Spinal cord (tissue), 10 donors: ENCODE data around the gene NFYC. TPM values are rescaled to one million over a fixed set of nuclear protein-coding genes. Genes with fewer than 3 reads are reported as not detected.

Source experiments
- DNase-seq, 6 donors: peaks; one replicate each; pipeline versions ENCODE4 v3.0.0 to v3.0.0-alpha.2; 2013 to 2015; ENCODE audit warnings: low spot score in 6 of 6, low read depth in 4 of 6
- H3K27ac ChIP-seq: one replicate; pipeline ENCODE4 v1.5.1; 2013; ENCODE audit warnings: low read depth, low read length, control low read depth
- H3K27me3 ChIP-seq: one replicate; pipeline ENCODE4 v1.6.1; 2013; ENCODE audit warnings: low read length; ENCODE audit not compliant: control insufficient read depth, insufficient read depth
- H3K36me3 ChIP-seq: one replicate; pipeline ENCODE4 v1.6.1; 2013; ENCODE audit warnings: low read length; ENCODE audit not compliant: control insufficient read depth, insufficient read depth
- H3K4me1 ChIP-seq: one replicate; pipeline ENCODE4 v1.6.1; 2013; ENCODE audit warnings: low read length; ENCODE audit not compliant: control insufficient read depth, insufficient read depth
- H3K4me3 ChIP-seq: one replicate; pipeline ENCODE4 v1.5.1; 2013; ENCODE audit warnings: low read depth, low read length, control low read depth
- H3K9me3 ChIP-seq: one replicate; pipeline ENCODE4 v1.6.1; 2013; ENCODE audit warnings: low read length; ENCODE audit not compliant: control insufficient read depth, insufficient read depth
- WGBS: methylation state at CpG from one replicate; pipeline ENCODE4 v1.1.5; 2013; ENCODE audit warnings: missing lambda C conversion rate; ENCODE audit not compliant: insufficient coverage; 5-methylcytosine and 5-hydroxymethylcytosine counted together
- polyA plus RNA-seq, 2 donors: library from polyadenylated mRNA; unstranded; fragments of 120-200 nt; gene quantifications; one replicate each; pipeline ENCODE4 v1.2.1, GENCODE V29; 2013; ENCODE audit not compliant: insufficient read length in 2 of 2
- total RNA-seq, 2 donors: library from RNA; depleted of rRNA in 1 of 2; stranded (reverse); fragments of 120-200 nt in 1 of 2; fragments of >200 nt in 1 of 2; gene quantifications; one replicate each; pipeline versions ENCODE4 v1.2.3 to v1.2.4, GENCODE V29; 2013 to 2014
- donor health status: healthy.

Gene NFYC
- total and polyA plus RNA-seq, 4 donors = 36.4 to 82.8 (median 59.0) TPM

GRCh38 chr1:40663324-40664166, 28.0 kb upstream of the NFYC start:
- 35% methylated on average over 7 of the region's 8 CpGs for WGBS
- H3K27me3 ChIP-seq = no peaks in the 10 kb centered on the region
- no peaks in the 10 kb centered on the region for H3K9me3 ChIP-seq
- H3K36me3 ChIP-seq = no peaks in the 10 kb centered on the region
- H3K27ac ChIP-seq = no peak overlapping the region
- DNase-seq = peak in 1 of 6 donors; percentile 57
- H3K4me1 ChIP-seq = peaks cover 35% of the 10 kb centered on the region
- no peak overlapping the region for H3K4me3 ChIP-seq

GRCh38 chr1:40664167-40664537, 27.4 kb upstream of the NFYC start:
- Histone ChIP-seq H3K27me3 (no peaks in the 10 kb centered on the region), H3K27ac (no peak overlapping the region), H3K36me3 (no peaks in the 10 kb centered on the region), H3K9me3 (no peaks in the 10 kb centered on the region), H3K4me1 (peaks cover 39% of the 10 kb centered on the region), H3K4me3 (no peak overlapping the region)
- DNase-seq = peak in 2 of 6 donors; percentile 52 to 55
- WGBS = no CpG with 5 or more reads among the region's 1 CpG

GRCh38 chr1:40664791-40665190, 26.7 kb upstream of the NFYC start:
- no peak for DNase-seq
- WGBS = no CpG with 5 or more reads among the region's 2 CpGs
- H3K9me3 ChIP-seq = no peaks in the 10 kb centered on the region
- H3K27ac ChIP-seq = no peak overlapping the region
- H3K4me1 ChIP-seq = peaks cover 39% of the 10 kb centered on the region
- H3K36me3 ChIP-seq = no peaks in the 10 kb centered on the region
- peak overlapping the region; percentile 43 for H3K4me3 ChIP-seq
- peaks cover 3% of the 10 kb centered on the region for H3K27me3 ChIP-seq

GRCh38 chr1:40665335-40666171, 26.0 kb upstream of the NFYC start, which contains the start of gene RIMS3:
Gene RIMS3 (minus strand): TSS chr1:40665682. CDS start chr1:40641925, 23,757 bp downstream.
- Histone ChIP-seq H3K27ac (no peak within 1 kb of the TSS), H3K9me3 (no peaks in the 10 kb centered on the region), H3K27me3 (peaks cover 3% of the 10 kb centered on the region), H3K4me3 (peak within 1 kb of the TSS; percentile 43), H3K4me1 (peaks cover 39% of the 10 kb centered on the region), H3K36me3 (no peaks in the 10 kb centered on the region)
- peak in 5 of 6 donors; percentile 57 to 94 (median 71) for DNase-seq
- WGBS = under 1% methylated on average over 49 of the region's 59 CpGs

GRCh38 chr1:40668769-40669525, 22.6 kb upstream of the NFYC start:
- H3K27me3 ChIP-seq = peaks cover 3% of the 10 kb centered on the region
- peak in 4 of 6 donors; percentile 50 to 93 (median 78) for DNase-seq
- no peak overlapping the region for H3K27ac ChIP-seq
- H3K4me1 ChIP-seq = peaks cover 25% of the 10 kb centered on the region
- 12% methylated on average over 18 of the region's 21 CpGs for WGBS
- peak overlapping the region; percentile 6 for H3K4me3 ChIP-seq
- no peaks in the 10 kb centered on the region for H3K36me3 ChIP-seq
- no peaks in the 10 kb centered on the region for H3K9me3 ChIP-seq

DNA sequence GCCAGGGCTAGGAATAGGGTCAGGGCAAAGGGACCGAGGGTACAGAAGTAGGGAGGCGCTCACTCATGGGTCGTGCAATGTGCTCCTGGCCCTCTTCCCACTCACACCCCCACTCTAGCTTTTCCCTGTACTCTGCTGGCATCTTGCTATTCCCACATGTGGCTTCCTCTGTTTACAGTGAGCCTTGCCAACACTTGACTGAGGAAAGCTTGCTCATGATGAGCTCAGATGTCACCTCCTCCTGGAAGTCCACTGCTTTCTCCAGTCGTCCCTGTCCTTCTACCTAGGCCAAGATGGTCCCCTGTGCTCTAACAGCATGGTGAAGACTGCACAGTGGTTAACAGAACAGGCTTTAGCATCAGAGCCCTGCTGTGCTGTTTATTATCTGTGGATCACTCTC, 18.1 kb upstream of the NFYC start:
- WGBS = 85% methylated on average over 4 of the region's 4 CpGs
- H3K4me3 ChIP-seq = no peak overlapping the region
- DNase-seq = peak in 1 of 6 donors; percentile 42

GRCh38 chr1:40676501-40676900, 15.0 kb upstream of the NFYC start:
- H3K27me3 ChIP-seq = no peaks in the 10 kb centered on the region
- DNase-seq = no peak

More for the DNA sequence above, 18.1 kb upstream of the NFYC start:
- H3K36me3 ChIP-seq = no peaks in the 10 kb centered on the region
- no peaks in the 10 kb centered on the region for H3K9me3 ChIP-seq
- peaks cover 3% of the 10 kb centered on the region for H3K27me3 ChIP-seq
- no peak overlapping the region for H3K27ac ChIP-seq
- H3K4me1 ChIP-seq = peaks cover 4% of the 10 kb centered on the region

DNA sequence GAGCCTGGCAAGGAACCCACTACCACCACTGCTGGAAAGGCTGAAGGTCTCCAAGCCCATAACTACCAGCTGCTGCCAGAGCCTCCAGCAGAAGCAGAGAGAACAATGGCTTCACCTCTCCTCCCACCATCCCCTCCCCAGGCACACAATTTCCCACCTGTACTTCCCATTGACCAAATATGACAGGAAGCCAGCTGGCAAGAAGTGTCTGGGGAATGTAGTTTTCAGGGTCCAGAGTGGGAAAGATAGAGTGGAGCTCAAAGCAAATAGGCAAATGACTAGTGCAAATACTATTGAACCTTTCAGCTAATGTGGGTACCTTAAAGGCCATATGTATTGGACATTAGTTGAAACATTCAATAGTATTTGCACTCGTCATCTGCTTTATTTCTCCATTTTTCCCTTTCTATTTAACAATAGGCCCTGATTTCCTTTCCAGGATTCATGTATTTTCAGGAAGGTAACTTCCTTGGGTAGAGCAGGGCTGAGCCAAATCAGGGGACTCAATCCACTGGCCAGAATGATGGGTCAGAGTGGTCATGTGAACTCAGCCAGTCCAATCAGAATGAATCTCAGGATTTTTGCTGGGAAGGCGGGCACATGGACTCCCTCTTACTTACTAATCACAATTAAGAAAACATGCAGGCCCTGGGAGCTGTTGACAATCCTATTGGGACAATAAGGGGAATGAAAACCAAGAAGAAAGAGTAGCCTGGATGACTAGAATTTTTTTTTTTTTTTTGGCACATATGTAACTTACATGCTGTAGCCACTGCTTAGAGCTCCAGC, 12.1 kb upstream of the NFYC start:
- Histone ChIP-seq H3K27me3 (no peaks in the 10 kb centered on the region), H3K36me3 (no peaks in the 10 kb centered on the region), H3K4me3 (no peak overlapping the region), H3K27ac (no peak overlapping the region), H3K9me3 (no peaks in the 10 kb centered on the region), H3K4me1 (no peaks in the 10 kb centered on the region)
- DNase-seq = no peak
- no CpG with 5 or more reads among the region's 2 CpGs for WGBS

More at GRCh38 chr1:40676501-40676900, 15.0 kb upstream of the NFYC start:
- Histone ChIP-seq H3K4me3 (no peak overlapping the region), H3K36me3 (no peaks in the 10 kb centered on the region), H3K27ac (no peak overlapping the region), H3K4me1 (no peaks in the 10 kb centered on the region), H3K9me3 (no peaks in the 10 kb centered on the region)
- WGBS = 50% methylated on average over 1 of the region's 1 CpG
